Measurements from ENCODE around the gene SPTSSB. TPM values are rescaled to one million over a fixed set of nuclear protein-coding genes. Genes with fewer than 3 reads are reported as not detected.

SPTSSB gene
- total RNA-seq, 1 experiment from 2014 or later = not detected

DNA sequence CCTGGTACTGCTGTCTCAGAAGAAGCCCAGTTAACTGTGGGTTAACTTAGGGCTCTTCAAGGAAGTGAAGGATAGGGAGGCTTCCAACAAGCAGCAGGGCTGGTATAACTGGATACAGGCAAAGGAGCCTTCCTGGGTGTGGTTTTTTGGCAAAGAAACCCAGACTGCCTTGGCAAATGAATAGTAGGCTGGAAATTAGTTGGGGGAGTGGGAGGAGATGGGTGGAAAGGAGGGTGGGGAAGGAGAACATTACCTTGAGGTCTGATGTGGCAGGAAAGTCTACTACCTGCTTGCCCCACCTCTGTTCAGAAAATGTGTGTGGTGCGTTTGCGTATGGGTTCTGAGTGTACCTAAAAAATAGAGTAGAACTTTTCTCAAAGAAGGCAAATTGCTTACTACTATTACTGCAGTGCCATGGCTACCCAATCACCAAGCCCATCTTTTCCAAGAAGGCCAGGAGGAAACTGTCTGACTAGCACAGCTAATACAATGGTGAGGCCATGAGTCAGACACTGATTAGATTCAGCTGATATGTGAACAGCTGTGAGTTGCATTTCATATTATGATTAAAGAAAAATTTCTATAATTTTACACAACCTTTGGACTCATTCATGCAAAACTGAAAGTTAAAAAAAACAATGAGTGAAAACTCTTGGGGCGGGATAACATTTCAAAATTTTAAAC, 55.2 kb downstream of the SPTSSB start:
- DNase-seq (ENCODE audit: low read depth) = no peak

DNA sequence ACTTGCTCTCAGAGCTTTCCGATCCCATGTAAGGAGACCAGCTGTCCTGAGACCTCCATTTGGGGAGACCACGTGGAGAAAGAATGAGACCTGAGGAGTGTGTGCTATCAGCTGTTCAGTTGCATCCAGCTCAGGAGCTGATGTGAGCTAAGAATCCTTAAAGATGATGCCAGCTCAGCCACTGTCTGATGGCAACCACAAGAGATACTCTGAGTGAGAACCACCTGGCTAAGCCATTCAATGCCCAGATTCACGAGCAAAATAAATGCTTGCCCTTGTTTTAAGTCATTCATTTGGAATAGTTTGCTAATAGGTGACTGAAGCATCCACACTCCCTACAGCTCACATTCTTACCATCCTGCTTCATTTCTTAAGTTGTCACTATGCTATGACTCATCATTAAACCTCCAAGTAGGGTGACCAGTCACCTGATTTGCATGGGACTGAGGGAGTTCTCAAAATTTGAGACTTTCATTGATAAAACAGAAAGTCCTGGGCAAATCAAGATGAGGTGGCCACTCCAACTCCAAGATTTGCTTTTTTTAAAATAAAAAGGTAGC, 56.4 kb downstream of the SPTSSB start:
- in situ Hi-C loops (cut with HindIII; ENCODE audit: low pct_unique_long_range_greater_than_20kb, low sequenced_read_pairs) = no loop called here
- DNase-seq (ENCODE audit: low read depth) = peak; percentile 69

More for the DNA sequence above, 55.2 kb downstream of the SPTSSB start:
- in situ Hi-C loops (cut with HindIII; ENCODE audit: low pct_unique_long_range_greater_than_20kb, low sequenced_read_pairs) = no loop called here

DNA sequence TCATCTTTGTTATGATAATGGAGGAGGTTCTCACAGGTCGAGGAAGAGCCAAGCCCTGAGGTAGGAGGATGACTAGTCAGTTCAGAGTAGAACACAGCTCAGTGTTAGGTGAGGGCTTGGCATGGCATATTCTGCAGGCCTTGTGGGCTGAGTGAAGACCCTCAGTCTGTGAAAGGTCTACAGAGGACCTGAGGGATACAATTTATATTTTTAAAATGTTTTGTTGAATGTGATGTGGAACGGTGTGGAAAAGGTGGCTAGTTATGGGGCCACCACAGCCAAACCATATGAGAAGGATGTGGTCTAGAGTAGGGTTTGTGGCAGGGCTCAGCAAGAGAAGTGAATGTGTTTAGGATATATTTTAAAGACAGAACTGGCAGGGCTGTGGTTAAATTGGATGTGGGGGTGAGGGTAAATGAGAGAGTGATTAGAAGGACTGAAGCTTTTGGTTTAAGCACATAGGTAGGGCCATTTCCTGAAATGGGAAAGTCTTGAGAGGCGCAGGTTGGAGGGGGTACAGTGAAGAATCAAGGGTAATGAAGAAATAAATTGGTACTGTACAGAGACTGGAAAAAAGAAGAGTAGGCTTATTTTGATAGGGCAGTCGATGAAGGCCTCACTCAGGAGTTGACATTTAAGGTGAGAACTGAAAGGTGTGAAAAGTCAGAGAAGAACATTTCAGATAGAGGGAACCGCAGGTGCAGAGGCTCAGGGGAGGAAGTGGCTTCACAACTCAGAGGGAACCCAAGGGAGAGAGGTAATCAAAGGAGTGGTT, 60.5 kb downstream of the SPTSSB start:
- in situ Hi-C loops (cut with HindIII; ENCODE audit: low pct_unique_long_range_greater_than_20kb, low sequenced_read_pairs) = no loop called here
- DNase-seq (ENCODE audit: low read depth) = no peak

DNA sequence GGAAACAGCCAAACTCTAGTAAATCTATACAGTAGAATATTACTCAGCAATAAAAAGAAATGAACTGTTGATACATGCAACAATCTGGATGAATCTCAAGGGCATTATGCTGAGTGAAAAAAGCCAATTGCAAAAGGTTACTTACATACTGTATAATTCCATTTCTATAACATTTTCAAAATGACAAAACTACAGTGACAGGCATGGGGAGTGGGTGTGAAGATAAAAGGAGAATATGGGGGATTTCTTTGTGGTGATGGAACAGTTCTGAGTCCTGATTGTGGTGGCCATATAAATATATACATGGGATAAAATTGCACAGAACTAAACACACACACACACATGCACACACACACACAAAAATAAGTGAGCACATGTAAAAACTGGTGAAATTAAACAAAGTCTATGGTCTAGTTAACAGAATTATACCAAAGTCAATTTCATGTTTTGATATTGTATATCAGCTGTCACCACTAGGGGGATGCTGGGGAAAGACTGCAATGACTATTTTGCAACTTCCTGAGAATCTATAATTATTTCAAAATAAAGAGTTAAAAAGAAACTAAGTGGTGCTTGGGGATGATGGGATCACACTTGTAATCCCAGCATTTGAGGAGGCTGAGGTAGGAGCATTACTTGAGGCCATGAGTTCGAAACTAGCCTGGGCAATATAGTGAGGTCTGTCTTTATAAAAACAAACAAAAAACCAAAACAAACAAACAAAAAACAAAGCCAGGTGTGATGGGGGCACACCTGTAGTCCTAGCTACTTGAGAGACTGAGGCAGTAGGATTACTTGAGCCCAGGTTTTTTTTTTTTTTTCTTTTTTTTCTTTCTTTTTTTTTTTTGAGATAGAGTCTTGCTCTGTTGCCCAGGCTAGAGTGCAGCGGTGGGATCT, 66.0 kb downstream of the SPTSSB start:
- DNase-seq (ENCODE audit: low read depth) = no peak
- in situ Hi-C loops (cut with HindIII; ENCODE audit: low pct_unique_long_range_greater_than_20kb, low sequenced_read_pairs) = no loop called here

DNA sequence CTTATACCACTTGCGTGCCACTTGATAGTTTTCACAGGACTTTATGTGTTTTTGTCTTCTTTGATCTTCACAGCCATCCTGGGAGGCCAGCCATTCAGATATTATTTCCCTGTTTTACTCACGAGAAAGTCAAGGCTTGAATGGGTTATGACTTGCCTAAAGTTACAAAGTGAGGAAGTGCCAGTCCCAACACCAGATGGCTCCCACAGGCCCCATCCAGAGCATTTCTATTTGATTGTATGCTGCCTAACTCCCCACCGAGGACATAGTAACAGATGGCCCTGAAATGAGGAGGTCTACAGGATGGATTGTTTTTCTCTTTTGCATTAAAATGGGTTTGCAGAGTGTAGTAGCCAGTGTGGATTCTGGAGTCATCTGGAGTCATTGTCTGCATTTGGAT, 74.5 kb downstream of the SPTSSB start:
- DNase-seq (ENCODE audit: low read depth) = no peak
- in situ Hi-C loops (cut with HindIII; ENCODE audit: low pct_unique_long_range_greater_than_20kb, low sequenced_read_pairs) = no loop called here

DNA sequence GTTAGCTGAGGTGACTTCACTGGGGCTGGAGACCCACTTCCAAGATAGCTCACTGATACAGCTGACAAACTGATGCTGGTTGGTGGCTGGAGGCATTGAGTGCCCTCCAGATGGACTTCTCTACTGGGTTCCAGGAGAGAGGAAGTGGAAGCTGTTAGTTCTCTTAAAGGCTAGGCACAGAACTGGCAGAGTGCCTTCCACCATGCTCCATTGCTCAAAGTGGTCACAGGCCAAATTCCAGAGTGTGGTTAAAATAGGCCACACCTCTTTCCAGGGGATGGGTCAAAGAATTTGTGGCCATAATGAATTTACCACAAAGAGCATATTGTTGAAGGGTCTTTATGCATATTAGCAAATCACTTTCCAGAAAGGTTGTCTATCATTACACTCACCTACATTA, 76.0 kb downstream of the SPTSSB start:
- DNase-seq (ENCODE audit: low read depth) = peak; percentile 61
- in situ Hi-C loops (cut with HindIII; ENCODE audit: low pct_unique_long_range_greater_than_20kb, low sequenced_read_pairs) = no loop called here

Other genes with a start within 250 kb of the SPTSSB start
- 31.6 and 49.9 TPM in 2 replicates for gene NMD3, start 150.2 kb downstream of the SPTSSB start, total RNA-seq (2014; rRNA removed; shearing (Covaris generic); ENCODE audit: low replicate concordance)
- not detected in 2 replicates for gene OTOL1, start 125.3 kb upstream of the SPTSSB start, total RNA-seq (2014; rRNA removed; shearing (Covaris generic); ENCODE audit: low replicate concordance)